Stimulated activated CD8-positive, alpha-beta memory T cell treated with anti-CD3 and anti-CD28 coated beads, Interleukin-4, amount 100 ng/mL, for 24 hours (primary cell): ENCODE measurements around the gene MTG2.

Source experiments
- DNase-seq: peaks from one replicate; pipeline ENCODE4 v3.0.0-alpha.2; 2020; ENCODE audit warnings: low read depth

The MTG2 gene

GRCh38 chr20:62162765-62163484 lies 19.9 kb upstream of the MTG2 start:
- DNase-seq = no peak

- no peak for DNase-seq
Measured at GRCh38 chr20:62163485-62163865, 19.4 kb upstream of the MTG2 start.

GRCh38 chr20:62163986-62164762 lies 18.7 kb upstream of the MTG2 start:
- DNase-seq = no peak

- DNase-seq = no peak
Measured at GRCh38 chr20:62164879-62165761, 17.7 kb upstream of the MTG2 start.

GRCh38 chr20:62165762-62166399 lies 16.9 kb upstream of the MTG2 start:
- no peak for DNase-seq

GRCh38 chr20:62167474-62167873 lies 15.4 kb upstream of the MTG2 start:
- DNase-seq = no peak

- no peak for DNase-seq
Measured at GRCh38 chr20:62168061-62168460, 14.8 kb upstream of the MTG2 start.

GRCh38 chr20:62168890-62169435 lies 13.9 kb upstream of the MTG2 start:
- no peak for DNase-seq

GRCh38 chr20:62170536-62170935 lies 12.3 kb upstream of the MTG2 start:
- DNase-seq = no peak

GRCh38 chr20:62171245-62171644 lies 11.6 kb upstream of the MTG2 start:
- DNase-seq = no peak

- DNase-seq = no peak
Measured at GRCh38 chr20:62172666-62173065, 10.2 kb upstream of the MTG2 start.

- no peak for DNase-seq
Measured at GRCh38 chr20:62174021-62174804, 8.6 kb upstream of the MTG2 start.

- DNase-seq = no peak
Measured at GRCh38 chr20:62174870-62175624, 7.8 kb upstream of the MTG2 start.

GRCh38 chr20:62175711-62176110 lies 7.1 kb upstream of the MTG2 start:
- DNase-seq = no peak

- no peak for DNase-seq
Measured at GRCh38 chr20:62176866-62177265, 6.0 kb upstream of the MTG2 start.

GRCh38 chr20:62177307-62177706 lies 5.5 kb upstream of the MTG2 start:
- DNase-seq = no peak

- no peak for DNase-seq
Measured at GRCh38 chr20:62178316-62179161, 4.3 kb upstream of the MTG2 start.

GRCh38 chr20:62179162-62179504 lies 3.7 kb upstream of the MTG2 start:
- no peak for DNase-seq

- DNase-seq = no peak
Measured at GRCh38 chr20:62181808-62182207, 1.0 kb upstream of the MTG2 start.
